Liver (tissue), 9 donors: Measurements from ENCODE around the gene PRR11. TPM values are rescaled to one million over a fixed set of nuclear protein-coding genes. Genes with fewer than 3 reads are reported as not detected.

Experiments used
- DNase-seq: peaks from one replicate; pipeline ENCODE4 v3.0.0-alpha.2; 2017; ENCODE audit warnings: low spot score
- H3K27ac ChIP-seq, 2 donors: one replicate each; pipeline ENCODE4 v1.7.0; 2013; ENCODE audit warnings: inconsistent platforms in 2 of 2, low read length in 2 of 2, control low read depth in 1 of 2, low read depth in 1 of 2, mild to moderate bottlenecking in 1 of 2
- H3K27me3 ChIP-seq, 4 donors: one replicate each; pipeline versions ENCODE4 v1.6.1 to v1.7.0; 2013; ENCODE audit warnings: low read length in 3 of 4, inconsistent platforms in 1 of 4, mild to moderate bottlenecking in 1 of 4, moderate library complexity in 1 of 4; ENCODE audit not compliant: control insufficient read depth in 4 of 4, insufficient read depth in 4 of 4
- H3K36me3 ChIP-seq, 4 donors: one replicate each; pipeline versions ENCODE4 v1.6.1 to v1.7.0; 2013; ENCODE audit warnings: low read length in 3 of 4, mild to moderate bottlenecking in 3 of 4, low read depth in 1 of 4, moderate library complexity in 1 of 4; ENCODE audit not compliant: control insufficient read depth in 4 of 4, insufficient read depth in 3 of 4
- H3K4me1 ChIP-seq, 4 donors: one replicate each; pipeline versions ENCODE4 v1.6.1 to v1.7.0; 2013; ENCODE audit warnings: low read length in 3 of 4, mild to moderate bottlenecking in 3 of 4, moderate library complexity in 1 of 4; ENCODE audit not compliant: control insufficient read depth in 4 of 4, insufficient read depth in 4 of 4
- H3K4me3 ChIP-seq, 3 donors: one replicate each; pipeline versions ENCODE4 v1.6.1 to v1.7.0; 2013; ENCODE audit warnings: low read length in 3 of 3, control low read depth in 1 of 3, low read depth in 1 of 3, mild to moderate bottlenecking in 1 of 3
- H3K9ac ChIP-seq, 2 donors: one replicate each; pipeline ENCODE4 v1.7.0; 2013; ENCODE audit warnings: low read length in 2 of 2, mild to moderate bottlenecking in 2 of 2, moderate library complexity in 2 of 2, control low read depth in 1 of 2, low read depth in 1 of 2
- H3K9me3 ChIP-seq, 4 donors: one replicate each; pipeline versions ENCODE4 v1.6.1 to v1.7.0; 2013; ENCODE audit warnings: low read length in 3 of 4; ENCODE audit not compliant: control insufficient read depth in 4 of 4
- EGR1 ChIP-seq, 2 donors: IDR thresholded peaks; 2 replicates each; pipeline ENCODE4 v1.6.1; 2016 to 2018; ENCODE audit warnings: antibody characterized with exemption in 2 of 2, low read depth in 2 of 2
- FOXA1 ChIP-seq: IDR thresholded peaks from 2 replicates; pipeline ENCODE4 v1.6.1; 2016; ENCODE audit warnings: antibody characterized with exemption
- FOXA2 ChIP-seq: IDR thresholded peaks from 2 replicates; pipeline ENCODE4 v1.6.1; 2016; ENCODE audit warnings: antibody characterized with exemption
- GABPA ChIP-seq, 2 donors: IDR thresholded peaks in 1 of 2; conservative IDR thresholded peaks in 1 of 2; 2 replicates each; pipeline ENCODE4 v1.6.1; 2016; ENCODE audit warnings: antibody characterized with exemption in 2 of 2, mild to moderate bottlenecking in 1 of 2, moderate library complexity in 1 of 2
- HNF4A ChIP-seq, 2 donors: conservative IDR thresholded peaks; 2 replicates each; pipeline ENCODE4 v1.6.1; 2016; ENCODE audit warnings: antibody characterized with exemption in 2 of 2, mild to moderate bottlenecking in 2 of 2
- HNF4G ChIP-seq: IDR thresholded peaks from 2 replicates; pipeline ENCODE4 v1.6.1; 2016; ENCODE audit warnings: antibody characterized with exemption
- JUND ChIP-seq, 2 donors: IDR thresholded peaks; 2 replicates each; pipeline ENCODE4 v1.6.1; 2016; ENCODE audit warnings: antibody characterized with exemption in 2 of 2
- NR2F2 ChIP-seq: IDR thresholded peaks from 2 replicates; pipeline ENCODE4 v1.6.1; 2016; ENCODE audit warnings: antibody characterized with exemption
- RAD21 ChIP-seq, 2 donors: IDR thresholded peaks; 2 replicates each; pipeline ENCODE4 v1.6.1; 2016; ENCODE audit warnings: antibody characterized with exemption in 2 of 2, mild to moderate bottlenecking in 2 of 2
- RXRA ChIP-seq, 2 donors: IDR thresholded peaks; 2 replicates each; pipeline ENCODE4 v1.6.1; 2017 to 2018; ENCODE audit warnings: antibody characterized with exemption in 2 of 2, mild to moderate bottlenecking in 1 of 2
- SP1 ChIP-seq: IDR thresholded peaks from 2 replicates; pipeline ENCODE4 v1.6.1; 2018; ENCODE audit warnings: antibody characterized with exemption, mild to moderate bottlenecking
- TAF1 ChIP-seq: conservative IDR thresholded peaks from 2 replicates; pipeline ENCODE4 v1.6.1; 2016; ENCODE audit warnings: antibody characterized with exemption, mild to moderate bottlenecking
- YY1 ChIP-seq: IDR thresholded peaks from 2 replicates; pipeline ENCODE4 v1.6.1; 2016; ENCODE audit warnings: antibody characterized with exemption, mild to moderate bottlenecking
- WGBS: extraction: QIAGEN DNeasy Blood & Tissue Kit; methylation state at CpG from one replicate; pipeline ENCODE4 v1.1.7; 2013; 5-methylcytosine and 5-hydroxymethylcytosine counted together
- polyA plus RNA-seq, 2 donors: library from polyadenylated mRNA; stranded (reverse) in 1 of 2; unstranded in 1 of 2; fragments of 200-250 nt in 1 of 2; fragments of >200 nt in 1 of 2; fragmentation: Nextera tagmentation in 1 of 2; extraction: Ambion mirVana in 1 of 2; gene quantifications; one replicate each; pipeline versions ENCODE4 v1.2.1 to v1.2.3, GENCODE V29; 2013 to 2015
- total RNA-seq, 2 donors: library from RNA; depleted of rRNA; stranded (reverse); fragments of >200 nt; gene quantifications; one replicate each; pipeline ENCODE4 v1.2.3, GENCODE V29; 2014
- TF ChIP-seq, protein P1 (sequence below): IDR thresholded peaks from 2 replicates; pipeline ENCODE4 v1.6.1; 2016; ENCODE audit warnings: antibody characterized with exemption
- TF ChIP-seq, protein P2 (sequence below): IDR thresholded peaks from 2 replicates; pipeline ENCODE4 v1.6.1; 2016; ENCODE audit warnings: antibody characterized with exemption, mild to moderate bottlenecking
- TF ChIP-seq, protein P3 (sequence below): IDR thresholded peaks from 2 replicates; pipeline ENCODE4 v1.6.1; 2016; ENCODE audit warnings: antibody characterized with exemption
- TF ChIP-seq, protein P4 (sequence below): fragments of 150-350 bp; IDR thresholded peaks from 2 replicates; pipeline ENCODE4 v1.5.1; 2017; ENCODE audit warnings: improper control_type of control experiment, low read depth, low read length; ENCODE audit not compliant: missing input control
- TF ChIP-seq, protein P5 (sequence below): IDR thresholded peaks from 2 replicates; pipeline ENCODE4 v1.6.1; 2016; ENCODE audit warnings: antibody characterized with exemption
- donor health status: healthy.
- donor health status: healthy.
- donor health status: healthy.
- donor health status: healthy.
- donor health status: healthy.

The PRR11 gene
- total and polyA plus RNA-seq, 4 donors: 0.17 to 17.7 (median 0.95) TPM

DNA sequence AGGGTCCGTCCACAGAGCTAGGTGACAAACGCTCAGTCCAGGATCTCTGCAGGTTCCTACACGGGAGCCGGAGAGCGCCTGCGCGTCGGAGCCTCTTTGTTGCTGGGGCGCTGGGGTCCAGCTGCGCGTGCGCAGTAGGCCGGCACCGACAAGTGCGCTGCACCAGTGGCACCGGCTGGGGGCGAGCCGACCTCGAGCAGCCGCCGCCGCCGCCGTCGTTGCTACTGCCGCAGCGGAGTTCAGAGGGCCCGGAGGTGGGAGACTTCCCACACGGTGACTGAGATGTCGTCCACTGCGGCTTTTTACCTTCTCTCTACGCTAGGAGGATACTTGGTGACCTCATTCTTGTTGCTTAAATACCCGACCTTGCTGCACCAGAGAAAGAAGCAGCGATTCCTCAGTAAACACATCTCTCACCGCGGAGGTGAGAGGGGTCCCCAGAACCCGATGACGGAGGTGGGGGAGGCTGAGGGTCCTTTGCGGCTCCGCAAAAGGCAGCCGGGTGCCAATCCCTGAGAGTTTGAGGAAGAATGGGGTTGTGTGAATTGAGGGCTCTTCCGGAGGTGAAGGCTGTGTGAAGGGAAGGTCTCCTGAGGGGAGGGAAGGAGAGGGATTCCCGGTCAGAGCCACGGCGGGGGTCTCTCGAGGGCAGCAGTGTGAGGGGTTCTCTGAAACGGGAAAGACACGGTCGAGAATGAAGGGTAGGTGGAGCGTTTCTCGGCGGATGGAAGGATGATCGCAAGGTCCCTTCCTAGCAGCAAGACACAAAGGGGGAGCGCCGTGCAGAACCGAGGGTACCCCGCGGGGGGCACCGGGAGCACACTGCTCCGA, 65.0 kb downstream of the PRR11 start, which contains the start of gene GDPD1:
Gene GDPD1 (plus strand): TSS at position 184 of the 831 bp plus-strand sequence. CDS start 99 bp downstream, at position 283.
- peak; percentile 95 for DNase-seq
- H3K36me3 ChIP-seq: no peaks in the 10 kb centered on the region
- H3K4me3 ChIP-seq: peak within 1 kb of the TSS; percentile 50 to 95 (median 79)
- TF ChIP-seq TAF1 (no peak), GABPA (IDR thresholded peaks at IDR 0.05 in 1 of 2, conservative IDR thresholded peaks at IDR 0.05 in 1 of 2) (no peak), RAD21 (IDR thresholded peaks at IDR 0.05) (peak; percentile 75 to 81), FOXA2 (no peak), HNF4G (no peak), YY1 (peak; percentile 37), JUND (IDR thresholded peaks at IDR 0.05) (no peak), FOXA1 (no peak), NR2F2 (no peak), HNF4A (conservative IDR thresholded peaks at IDR 0.05) (no peak), EGR1 (IDR thresholded peaks at IDR 0.05; ENCODE audit: low read depth in 2 of 2) (no peak), RXRA (IDR thresholded peaks at IDR 0.05) (no peak), SP1 (peak; percentile 12)
- TF ChIP-seq, protein P1, sequence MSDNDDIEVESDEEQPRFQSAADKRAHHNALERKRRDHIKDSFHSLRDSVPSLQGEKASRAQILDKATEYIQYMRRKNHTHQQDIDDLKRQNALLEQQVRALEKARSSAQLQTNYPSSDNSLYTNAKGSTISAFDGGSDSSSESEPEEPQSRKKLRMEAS: no peak
- TF ChIP-seq, protein P2, sequence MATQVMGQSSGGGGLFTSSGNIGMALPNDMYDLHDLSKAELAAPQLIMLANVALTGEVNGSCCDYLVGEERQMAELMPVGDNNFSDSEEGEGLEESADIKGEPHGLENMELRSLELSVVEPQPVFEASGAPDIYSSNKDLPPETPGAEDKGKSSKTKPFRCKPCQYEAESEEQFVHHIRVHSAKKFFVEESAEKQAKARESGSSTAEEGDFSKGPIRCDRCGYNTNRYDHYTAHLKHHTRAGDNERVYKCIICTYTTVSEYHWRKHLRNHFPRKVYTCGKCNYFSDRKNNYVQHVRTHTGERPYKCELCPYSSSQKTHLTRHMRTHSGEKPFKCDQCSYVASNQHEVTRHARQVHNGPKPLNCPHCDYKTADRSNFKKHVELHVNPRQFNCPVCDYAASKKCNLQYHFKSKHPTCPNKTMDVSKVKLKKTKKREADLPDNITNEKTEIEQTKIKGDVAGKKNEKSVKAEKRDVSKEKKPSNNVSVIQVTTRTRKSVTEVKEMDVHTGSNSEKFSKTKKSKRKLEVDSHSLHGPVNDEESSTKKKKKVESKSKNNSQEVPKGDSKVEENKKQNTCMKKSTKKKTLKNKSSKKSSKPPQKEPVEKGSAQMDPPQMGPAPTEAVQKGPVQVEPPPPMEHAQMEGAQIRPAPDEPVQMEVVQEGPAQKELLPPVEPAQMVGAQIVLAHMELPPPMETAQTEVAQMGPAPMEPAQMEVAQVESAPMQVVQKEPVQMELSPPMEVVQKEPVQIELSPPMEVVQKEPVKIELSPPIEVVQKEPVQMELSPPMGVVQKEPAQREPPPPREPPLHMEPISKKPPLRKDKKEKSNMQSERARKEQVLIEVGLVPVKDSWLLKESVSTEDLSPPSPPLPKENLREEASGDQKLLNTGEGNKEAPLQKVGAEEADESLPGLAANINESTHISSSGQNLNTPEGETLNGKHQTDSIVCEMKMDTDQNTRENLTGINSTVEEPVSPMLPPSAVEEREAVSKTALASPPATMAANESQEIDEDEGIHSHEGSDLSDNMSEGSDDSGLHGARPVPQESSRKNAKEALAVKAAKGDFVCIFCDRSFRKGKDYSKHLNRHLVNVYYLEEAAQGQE: peak; percentile 33
- TF ChIP-seq, protein P3, sequence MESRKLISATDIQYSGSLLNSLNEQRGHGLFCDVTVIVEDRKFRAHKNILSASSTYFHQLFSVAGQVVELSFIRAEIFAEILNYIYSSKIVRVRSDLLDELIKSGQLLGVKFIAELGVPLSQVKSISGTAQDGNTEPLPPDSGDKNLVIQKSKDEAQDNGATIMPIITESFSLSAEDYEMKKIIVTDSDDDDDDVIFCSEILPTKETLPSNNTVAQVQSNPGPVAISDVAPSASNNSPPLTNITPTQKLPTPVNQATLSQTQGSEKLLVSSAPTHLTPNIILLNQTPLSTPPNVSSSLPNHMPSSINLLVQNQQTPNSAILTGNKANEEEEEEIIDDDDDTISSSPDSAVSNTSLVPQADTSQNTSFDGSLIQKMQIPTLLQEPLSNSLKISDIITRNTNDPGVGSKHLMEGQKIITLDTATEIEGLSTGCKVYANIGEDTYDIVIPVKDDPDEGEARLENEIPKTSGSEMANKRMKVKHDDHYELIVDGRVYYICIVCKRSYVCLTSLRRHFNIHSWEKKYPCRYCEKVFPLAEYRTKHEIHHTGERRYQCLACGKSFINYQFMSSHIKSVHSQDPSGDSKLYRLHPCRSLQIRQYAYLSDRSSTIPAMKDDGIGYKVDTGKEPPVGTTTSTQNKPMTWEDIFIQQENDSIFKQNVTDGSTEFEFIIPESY: no peak
- TF ChIP-seq, protein P4, sequence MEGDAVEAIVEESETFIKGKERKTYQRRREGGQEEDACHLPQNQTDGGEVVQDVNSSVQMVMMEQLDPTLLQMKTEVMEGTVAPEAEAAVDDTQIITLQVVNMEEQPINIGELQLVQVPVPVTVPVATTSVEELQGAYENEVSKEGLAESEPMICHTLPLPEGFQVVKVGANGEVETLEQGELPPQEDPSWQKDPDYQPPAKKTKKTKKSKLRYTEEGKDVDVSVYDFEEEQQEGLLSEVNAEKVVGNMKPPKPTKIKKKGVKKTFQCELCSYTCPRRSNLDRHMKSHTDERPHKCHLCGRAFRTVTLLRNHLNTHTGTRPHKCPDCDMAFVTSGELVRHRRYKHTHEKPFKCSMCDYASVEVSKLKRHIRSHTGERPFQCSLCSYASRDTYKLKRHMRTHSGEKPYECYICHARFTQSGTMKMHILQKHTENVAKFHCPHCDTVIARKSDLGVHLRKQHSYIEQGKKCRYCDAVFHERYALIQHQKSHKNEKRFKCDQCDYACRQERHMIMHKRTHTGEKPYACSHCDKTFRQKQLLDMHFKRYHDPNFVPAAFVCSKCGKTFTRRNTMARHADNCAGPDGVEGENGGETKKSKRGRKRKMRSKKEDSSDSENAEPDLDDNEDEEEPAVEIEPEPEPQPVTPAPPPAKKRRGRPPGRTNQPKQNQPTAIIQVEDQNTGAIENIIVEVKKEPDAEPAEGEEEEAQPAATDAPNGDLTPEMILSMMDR: peak; percentile 64
- TF ChIP-seq, protein P5, sequence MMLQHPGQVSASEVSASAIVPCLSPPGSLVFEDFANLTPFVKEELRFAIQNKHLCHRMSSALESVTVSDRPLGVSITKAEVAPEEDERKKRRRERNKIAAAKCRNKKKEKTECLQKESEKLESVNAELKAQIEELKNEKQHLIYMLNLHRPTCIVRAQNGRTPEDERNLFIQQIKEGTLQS: no peak
- H3K27ac ChIP-seq: peak within 1 kb of the TSS in 1 of 2 donors; percentile 31
- peak within 1 kb of the TSS; percentile 74 to 84 for H3K9ac ChIP-seq
- WGBS: under 1% methylated on average over 60 of the region's 60 CpGs
- H3K27me3 ChIP-seq: no peaks in the 10 kb centered on the region
- H3K4me1 ChIP-seq: peaks cover 2 to 14% (median 11%) of the 10 kb centered on the region in 4 donors
- no peaks in the 10 kb centered on the region for H3K9me3 ChIP-seq
